PC-3 (cell line): Measurements from ENCODE around the gene MRAP. TPM values are rescaled to one million over a fixed set of nuclear protein-coding genes. Genes with fewer than 3 reads are reported as not detected.

Experiments
- ATAC-seq: fragments of 200-7000 bp; cut with Tn5 transposase; 2 replicates; pipeline ENCODE4 v1.9.1; 2020; ENCODE audit warnings: mild to moderate bottlenecking, moderate library complexity
- BruUV-seq: library from RNA; stranded (reverse); fragments of 400-500 nt; replicated peaks from 2 replicates; lab custom pipeline; 2021; lab: Mats Ljungman, UMichigan
- CTCF ChIA-PET: fragments of 300-600 bp; sonication (Branson Sonifier 250); formaldehyde crosslinking; loops from one replicate; lab custom pipeline; 2022; ENCODE audit warnings: antibody characterized with exemption; lab: Charles Lee
- POLR2A ChIA-PET: fragments of 300-600 bp; sonication (Branson Sonifier 250); formaldehyde crosslinking; loops from one replicate; lab custom pipeline; 2022; ENCODE audit warnings: antibody characterized with exemption; ENCODE audit not compliant: unreplicated experiment; lab: Charles Lee
- DNase-seq: peaks from one replicate; pipeline ENCODE4 v3.0.0-alpha.2; 2015
- H2AFZ ChIP-seq: fragments of 300-600 bp; sonication (generic); 2 replicates; pipeline ENCODE4 v1.6.0; 2016; ENCODE audit warnings: antibody characterized with exemption, low read length
- H3F3A ChIP-seq: fragments of 300-600 bp; sonication (generic); one replicate; pipeline ENCODE4 v1.6.0; 2017; ENCODE audit warnings: antibody characterized with exemption, low read length, control low read depth, mild to moderate bottlenecking; ENCODE audit not compliant: unreplicated experiment
- H3K27ac ChIP-seq: fragments of 300-600 bp; sonication (generic); 2 replicates; pipeline ENCODE4 v1.5.1; 2016; ENCODE audit warnings: mild to moderate bottlenecking, low read length
- H3K27me3 ChIP-seq: fragments of 300-600 bp; sonication (generic); 2 replicates; pipeline ENCODE4 v1.6.1; 2016; ENCODE audit warnings: low read length, mixed read lengths
- H3K36me3 ChIP-seq: fragments of 300-600 bp; sonication (generic); 2 replicates; pipeline ENCODE4 v1.6.1; 2016; ENCODE audit warnings: low read depth, mixed run types, low read length, mixed read lengths
- H3K4me1 ChIP-seq: fragments of 300-600 bp; sonication (generic); 2 replicates; pipeline ENCODE4 v1.5.1; 2016; ENCODE audit warnings: low read length; ENCODE audit not compliant: insufficient read depth
- H3K4me2 ChIP-seq: fragments of 300-600 bp; sonication (generic); 2 replicates; pipeline ENCODE4 v1.6.0; 2016; ENCODE audit warnings: low read length
- H3K4me3 ChIP-seq: fragments of 300-600 bp; sonication (generic); 2 replicates; pipeline ENCODE4 v1.5.1; 2016; ENCODE audit warnings: mild to moderate bottlenecking, low read length, mixed read lengths
- H3K79me2 ChIP-seq: fragments of 300-600 bp; sonication (generic); 2 replicates; pipeline ENCODE4 v1.6.1; 2017; ENCODE audit warnings: low read length, mixed read lengths
- H3K9ac ChIP-seq: fragments of 300-600 bp; sonication (generic); 2 replicates; pipeline ENCODE4 v1.6.0; 2016; ENCODE audit warnings: mild to moderate bottlenecking, low read length
- H3K9me2 ChIP-seq: fragments of 300-600 bp; sonication (generic); replicated peaks from 2 replicates; pipeline ENCODE4 v1.6.1; 2016; ENCODE audit warnings: mixed run types, low read length, mixed read lengths
- H3K9me3 ChIP-seq: fragments of 300-600 bp; sonication (generic); 2 replicates; pipeline ENCODE4 v1.6.1; 2016; ENCODE audit warnings: low read length, mixed read lengths
- H4K20me1 ChIP-seq: fragments of 300-600 bp; sonication (generic); 2 replicates; pipeline ENCODE4 v1.6.1; 2016; ENCODE audit warnings: low read length, mixed read lengths
- EZH2 ChIP-seq: fragments of 300-600 bp; sonication (generic); IDR thresholded peaks from one replicate; pipeline ENCODE4 v1.6.1; 2017; ENCODE audit warnings: antibody characterized with exemption, mild to moderate bottlenecking, low read length; ENCODE audit not compliant: unreplicated experiment
- EZH2phosphoT487 ChIP-seq: fragments of 300-600 bp; sonication (generic); IDR thresholded peaks from 2 replicates; pipeline ENCODE4 v1.6.1; 2018; ENCODE audit warnings: mild to moderate bottlenecking, antibody characterized with exemption, low read length, borderline replicate concordance
- intact Hi-C: fragments of 100-400 bp; cut with micrococcal nuclease; formaldehyde crosslinking; loops from 2 replicates; pipeline ENCODE4 v1.9.0; 2023
- total RNA-seq: library from RNA; depleted of rRNA; stranded (reverse); fragments of >200 nt; gene quantifications from 2 replicates; pipeline ENCODE4 v1.2.3, GENCODE V29; 2014
- TF ChIP-seq, protein P1 (sequence below): fragments of 300-600 bp; sonication (generic); conservative IDR thresholded peaks from 2 replicates; pipeline ENCODE4 v1.5.1; 2017; ENCODE audit warnings: antibody characterized with exemption, low read depth, mild to moderate bottlenecking, low read length

MRAP gene
- total RNA-seq, 1 experiment from 2014 or later = not detected

DNA sequence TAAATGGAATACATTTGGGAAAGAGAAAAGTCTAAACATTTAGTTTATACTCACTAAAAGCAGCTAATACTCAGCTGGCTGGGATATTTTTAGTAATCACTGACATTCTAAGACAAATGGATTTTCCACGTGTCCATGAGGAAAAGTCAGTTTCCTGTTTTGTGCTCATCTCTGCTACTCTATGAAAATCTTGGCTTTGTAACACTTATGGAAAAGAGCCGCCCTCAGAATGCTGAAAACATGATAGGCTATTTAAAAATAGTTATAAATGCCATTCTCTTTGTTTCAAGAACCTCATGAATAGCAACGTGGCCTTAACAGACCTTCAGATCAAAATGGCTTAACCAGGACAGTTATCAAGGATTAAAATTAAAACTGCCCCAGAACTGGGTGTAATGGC lies 29.9 kb downstream of the MRAP start:
- Histone ChIP-seq H3K9me3 (no peaks in the 10 kb centered on the region), H4K20me1 (no peaks in the 10 kb centered on the region), H3K4me2 (no peak overlapping the region), H3K9me2 (no peaks in the 10 kb centered on the region), H3K27me3 (no peaks in the 10 kb centered on the region), H2AFZ (no peak overlapping the region), H3K27ac (no peak overlapping the region), H3K4me3 (no peak overlapping the region), H3F3A (no peaks in the 10 kb centered on the region), H3K36me3 (peaks cover 88% of the 10 kb centered on the region), H3K4me1 (no peaks in the 10 kb centered on the region), H3K9ac (no peak overlapping the region), H3K79me2 (no peaks in the 10 kb centered on the region)
- TF ChIP-seq EZH2phosphoT487 = no peak
- TF ChIP-seq, protein P1, sequence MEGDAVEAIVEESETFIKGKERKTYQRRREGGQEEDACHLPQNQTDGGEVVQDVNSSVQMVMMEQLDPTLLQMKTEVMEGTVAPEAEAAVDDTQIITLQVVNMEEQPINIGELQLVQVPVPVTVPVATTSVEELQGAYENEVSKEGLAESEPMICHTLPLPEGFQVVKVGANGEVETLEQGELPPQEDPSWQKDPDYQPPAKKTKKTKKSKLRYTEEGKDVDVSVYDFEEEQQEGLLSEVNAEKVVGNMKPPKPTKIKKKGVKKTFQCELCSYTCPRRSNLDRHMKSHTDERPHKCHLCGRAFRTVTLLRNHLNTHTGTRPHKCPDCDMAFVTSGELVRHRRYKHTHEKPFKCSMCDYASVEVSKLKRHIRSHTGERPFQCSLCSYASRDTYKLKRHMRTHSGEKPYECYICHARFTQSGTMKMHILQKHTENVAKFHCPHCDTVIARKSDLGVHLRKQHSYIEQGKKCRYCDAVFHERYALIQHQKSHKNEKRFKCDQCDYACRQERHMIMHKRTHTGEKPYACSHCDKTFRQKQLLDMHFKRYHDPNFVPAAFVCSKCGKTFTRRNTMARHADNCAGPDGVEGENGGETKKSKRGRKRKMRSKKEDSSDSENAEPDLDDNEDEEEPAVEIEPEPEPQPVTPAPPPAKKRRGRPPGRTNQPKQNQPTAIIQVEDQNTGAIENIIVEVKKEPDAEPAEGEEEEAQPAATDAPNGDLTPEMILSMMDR = no peak
- TF ChIP-seq EZH2 = no peak
- intact Hi-C loops = no loop called here
- BruUV-seq = no TSS peak
- ChIA-PET CTCF (no interaction called here), POLR2A (no interaction called here)
- DNase-seq (no peak), ATAC-seq (no peak)

DNA sequence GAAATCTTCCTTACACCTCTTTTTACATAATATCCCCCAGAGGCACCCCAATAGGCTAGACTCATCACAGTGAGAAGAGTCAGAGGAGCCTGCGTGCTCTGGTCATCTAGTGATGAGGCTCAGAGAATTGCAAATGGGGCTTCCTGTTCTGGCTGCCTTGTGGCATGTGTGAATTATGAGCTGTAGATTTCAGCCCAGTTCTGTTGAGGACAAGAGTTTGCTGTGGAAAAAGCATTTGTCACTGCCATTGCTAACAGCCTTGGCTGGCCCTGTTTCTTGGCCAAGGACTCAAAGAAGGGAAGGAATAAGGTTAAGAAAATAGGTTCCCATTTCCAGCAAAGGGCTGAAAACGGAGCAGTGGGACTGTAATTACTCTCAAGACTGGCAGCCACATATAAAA lies 30.7 kb downstream of the MRAP start:
- no peak overlapping the region for H3K9ac ChIP-seq

GRCh38 chr21:32329776-32330175 lies 31.1 kb downstream of the MRAP start:
- Histone ChIP-seq H3K4me1 (no peaks in the 10 kb centered on the region), H3K9ac (no peak overlapping the region), H3K9me2 (no peaks in the 10 kb centered on the region), H4K20me1 (no peaks in the 10 kb centered on the region), H3F3A (no peaks in the 10 kb centered on the region), H3K4me3 (no peak overlapping the region), H3K9me3 (no peaks in the 10 kb centered on the region), H3K4me2 (no peak overlapping the region), H3K27ac (no peak overlapping the region), H3K27me3 (no peaks in the 10 kb centered on the region), H2AFZ (no peak overlapping the region), H3K36me3 (peaks cover 87% of the 10 kb centered on the region), H3K79me2 (no peaks in the 10 kb centered on the region)
- ChIA-PET CTCF (no interaction called here), POLR2A (interaction anchor here (0.7 kb wide), 1 partner anchor 35 kb away, joined by 8 read pairs; no protein-coding TSS in a partner anchor)
- peak; percentile 24 for DNase-seq
- ATAC-seq = no peak; the same call in 1 of the 2 replicates
- BruUV-seq = no TSS peak
- intact Hi-C loops = no loop called here
- TF ChIP-seq, protein P1 = no peak
- no peak for TF ChIP-seq EZH2
- TF ChIP-seq EZH2phosphoT487 = no peak

More for the DNA sequence above, 30.7 kb downstream of the MRAP start:
- H3K9me2 ChIP-seq = no peaks in the 10 kb centered on the region
- ATAC-seq (no peak), DNase-seq (no peak)
- no peak overlapping the region for H2AFZ ChIP-seq
- TF ChIP-seq, protein P1 = no peak
- TF ChIP-seq EZH2 (no peak), EZH2phosphoT487 (no peak)
- no peaks in the 10 kb centered on the region for H3K79me2 ChIP-seq
- no peak overlapping the region for H3K27ac ChIP-seq
- no peaks in the 10 kb centered on the region for H3K4me1 ChIP-seq
- H4K20me1 ChIP-seq = no peaks in the 10 kb centered on the region
- H3K27me3 ChIP-seq = no peaks in the 10 kb centered on the region
- no peak overlapping the region for H3K4me2 ChIP-seq
- intact Hi-C loops = no loop called here
- ChIA-PET POLR2A (no interaction called here), CTCF (no interaction called here)
- H3K4me3 ChIP-seq = no peak overlapping the region
- no TSS peak for BruUV-seq
- no peaks in the 10 kb centered on the region for H3K9me3 ChIP-seq
- no peaks in the 10 kb centered on the region for H3F3A ChIP-seq
- peaks cover 87% of the 10 kb centered on the region for H3K36me3 ChIP-seq
